BLaER1 (cell line): Measurements from ENCODE around the gene RRAS2.
"Not testable (repeated sequence)": the region's sequence is repeated elsewhere in the genome, so short reads cannot be mapped to it uniquely, and the experiment has no call there.

ENCODE experiments used
- H3K27ac ChIP-seq: shearing (Covaris generic); formaldehyde crosslinking; 2 replicates; pipeline ENCODE4 v1.8.1; 2022
- H3K27me3 ChIP-seq: shearing (Covaris generic); formaldehyde crosslinking; 2 replicates; pipeline ENCODE4 v1.8.1; 2022
- H3K36me3 ChIP-seq: shearing (Covaris generic); formaldehyde crosslinking; 2 replicates; pipeline ENCODE4 v1.8.1; 2022
- H3K4me1 ChIP-seq: shearing (Covaris generic); formaldehyde crosslinking; 2 replicates; pipeline ENCODE4 v1.8.1; 2022
- H3K4me2 ChIP-seq: shearing (Covaris generic); formaldehyde crosslinking; 2 replicates; pipeline ENCODE4 v1.8.1; 2022
- H3K4me3 ChIP-seq: shearing (Covaris generic); formaldehyde crosslinking; 2 replicates; pipeline ENCODE4 v1.8.1; 2022
- H3K9ac ChIP-seq: shearing (Covaris generic); formaldehyde crosslinking; 2 replicates; pipeline ENCODE4 v1.8.1; 2022
- H3K9me3 ChIP-seq: shearing (Covaris generic); formaldehyde crosslinking; 2 replicates; pipeline ENCODE4 v1.8.1; 2022
- H4K20me1 ChIP-seq: shearing (Covaris generic); formaldehyde crosslinking; 2 replicates; pipeline ENCODE4 v1.8.1; 2022
- Cebpa-rat ChIP-seq: shearing (Covaris generic); IDR thresholded peaks from 2 replicates; pipeline ENCODE4 v1.8.1; 2022

RRAS2 gene

GRCh38 chr11:14359501-14360031 is 583 bp upstream of the RRAS2 start:
- Histone ChIP-seq H3K4me3 (no peak overlapping the region), H3K27ac (no peak overlapping the region), H3K4me1 (peaks cover 9% of the 10 kb centered on the region), H3K4me2 (peak overlapping the region; percentile 91), H4K20me1 (peaks cover 32% of the 10 kb centered on the region), H3K9ac (no peak overlapping the region), H3K27me3 (no peaks in the 10 kb centered on the region; the same call in 1 of the 2 replicates), H3K36me3 (no peaks in the 10 kb centered on the region), H3K9me3 (no peaks in the 10 kb centered on the region)
- no peak for TF ChIP-seq Cebpa-rat

DNA sequence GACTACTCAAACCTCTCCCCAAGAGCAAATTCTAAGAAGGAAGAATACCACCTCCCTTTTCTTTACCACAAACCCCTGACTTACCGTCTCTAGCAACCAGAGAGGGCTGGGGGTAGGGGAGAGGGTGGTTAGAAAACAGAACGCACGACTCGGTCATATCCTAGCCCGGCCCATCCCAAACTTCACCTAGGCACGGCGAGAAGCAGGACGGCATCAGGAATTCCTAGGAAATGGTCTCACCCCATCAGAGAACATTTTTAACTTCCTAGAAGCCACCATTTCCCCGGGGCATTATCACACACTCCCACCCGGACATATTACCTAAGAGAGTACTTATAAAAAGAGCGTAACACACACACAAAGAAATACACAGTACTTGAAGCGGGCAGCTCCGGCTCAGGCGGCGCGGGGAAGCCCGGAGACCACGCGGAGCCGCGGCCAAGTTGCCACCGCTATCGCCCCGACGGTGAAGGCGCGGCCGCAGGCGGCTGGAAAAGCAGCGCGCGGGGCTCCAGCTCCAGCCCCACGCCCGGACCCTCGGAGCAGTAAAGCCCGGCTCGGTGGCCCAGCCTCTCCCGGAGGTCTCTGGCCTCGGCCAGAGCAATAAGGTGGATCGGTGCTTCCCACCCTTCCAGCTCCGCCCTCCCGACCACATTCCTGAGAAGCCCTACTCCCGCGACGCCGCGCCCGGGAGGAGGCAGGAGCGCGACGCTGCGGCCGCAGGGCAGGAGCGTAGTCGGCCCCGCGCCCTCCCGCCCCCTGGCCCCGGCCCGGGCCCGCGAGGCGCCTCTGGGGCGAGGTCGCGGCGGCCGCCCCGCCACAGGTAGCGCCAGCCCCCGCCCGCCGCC is 878 bp downstream of the RRAS2 start:
- Histone ChIP-seq H3K4me1 (peaks cover 9% of the 10 kb centered on the region), H3K4me3 (peak overlapping the region; percentile 89), H3K36me3 (no peaks in the 10 kb centered on the region), H3K27ac (peak overlapping the region; percentile 80), H3K9me3 (no peaks in the 10 kb centered on the region), H3K9ac (peak overlapping the region; percentile 87), H3K4me2 (peak overlapping the region; percentile 91), H3K27me3 (no peaks in the 10 kb centered on the region; the same call in 1 of the 2 replicates), H4K20me1 (peaks cover 47% of the 10 kb centered on the region)
- TF ChIP-seq Cebpa-rat = no peak

DNA sequence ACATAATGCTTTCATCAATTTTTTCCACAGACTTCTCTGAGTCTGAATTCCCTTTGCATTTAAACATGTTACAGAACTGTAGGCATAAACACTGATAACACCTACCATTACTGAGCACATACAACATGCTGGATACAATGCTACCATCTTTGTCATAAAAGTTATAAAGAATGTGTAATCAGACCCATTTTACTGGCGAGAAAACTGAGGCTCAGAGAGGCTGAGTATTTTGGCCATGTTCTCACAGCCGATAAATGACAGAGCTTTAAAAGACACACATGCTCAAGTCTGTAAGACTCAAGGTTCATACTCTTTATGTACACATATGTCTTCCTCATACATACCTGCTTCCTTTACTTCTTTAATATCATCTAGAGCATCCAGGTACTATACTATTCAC is 2.6 kb downstream of the RRAS2 start:
- peaks cover 50% of the 10 kb centered on the region for H4K20me1 ChIP-seq
- no peak overlapping the region for H3K4me3 ChIP-seq
- no peaks in the 10 kb centered on the region for H3K36me3 ChIP-seq
- no peaks in the 10 kb centered on the region for H3K9me3 ChIP-seq
- no peaks in the 10 kb centered on the region; the same call in 1 of the 2 replicates for H3K27me3 ChIP-seq
- no peak for TF ChIP-seq Cebpa-rat
- H3K4me1 ChIP-seq = peaks cover 9% of the 10 kb centered on the region
- no peak overlapping the region for H3K27ac ChIP-seq
- no peak overlapping the region for H3K4me2 ChIP-seq
- H3K9ac ChIP-seq = no peak overlapping the region

DNA sequence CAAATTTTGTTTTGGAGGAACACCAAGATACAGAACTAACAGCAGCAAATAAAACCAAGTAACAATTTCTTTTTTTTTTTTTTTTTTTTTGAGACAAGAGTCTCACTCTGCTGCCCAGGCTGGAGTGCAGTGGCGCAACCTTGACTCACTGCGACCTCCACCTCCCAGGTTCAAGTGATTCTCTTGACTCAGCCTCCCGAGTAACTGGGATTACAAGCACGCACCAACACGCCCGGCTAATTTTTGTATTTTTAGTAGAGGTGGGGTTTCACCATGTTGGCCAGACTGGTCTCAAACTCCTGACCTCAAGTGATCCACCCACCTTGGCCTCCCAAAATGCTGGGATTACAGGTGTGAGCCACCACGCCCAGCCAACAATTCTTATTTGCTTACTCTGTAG is 4.4 kb downstream of the RRAS2 start:
- not testable (repeated sequence) for H3K4me3 ChIP-seq, H3K4me1 ChIP-seq, H3K9ac ChIP-seq, H3K9me3 ChIP-seq, H3K4me2 ChIP-seq, H3K36me3 ChIP-seq, H3K27me3 ChIP-seq, H3K27ac ChIP-seq
- peaks cover 50% of the 10 kb centered on the region for H4K20me1 ChIP-seq

DNA sequence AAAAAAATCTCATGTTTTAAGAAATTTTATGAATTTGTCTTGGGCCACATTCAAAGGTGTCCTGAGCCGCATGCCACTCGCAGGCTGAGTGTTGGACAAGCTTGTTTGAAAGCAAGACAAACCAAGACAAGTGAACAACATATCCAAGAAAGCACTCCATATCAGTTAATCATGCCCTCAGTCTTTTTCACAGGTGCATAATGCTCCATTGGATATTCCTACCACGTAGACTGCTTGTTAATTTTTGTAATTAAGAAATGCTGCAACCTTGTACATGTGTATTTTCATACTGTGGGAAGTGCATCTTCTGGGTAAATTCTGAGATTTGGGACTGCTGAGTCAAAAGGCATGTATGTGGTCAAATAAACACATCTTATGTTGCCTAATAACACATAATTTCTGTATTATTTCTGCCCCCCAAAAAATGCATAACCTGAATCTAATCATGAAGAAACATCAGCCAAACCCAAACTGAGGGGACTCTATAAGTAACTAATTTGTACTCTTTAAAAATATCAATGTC is 8.2 kb downstream of the RRAS2 start:
- peaks cover 4% of the 10 kb centered on the region; the same call in 1 of the 2 replicates for H3K36me3 ChIP-seq
- no peak overlapping the region for H3K4me2 ChIP-seq
- peaks cover 40% of the 10 kb centered on the region for H3K9me3 ChIP-seq
- H3K4me1 ChIP-seq = peaks cover 8% of the 10 kb centered on the region; the same call in 1 of the 2 replicates
- H3K27me3 ChIP-seq = no peaks in the 10 kb centered on the region
- H3K4me3 ChIP-seq = no peak overlapping the region
- no peak overlapping the region for H3K9ac ChIP-seq
- no peak overlapping the region for H3K27ac ChIP-seq
- TF ChIP-seq Cebpa-rat = no peak
- peaks cover 28% of the 10 kb centered on the region for H4K20me1 ChIP-seq

GRCh38 chr11:14350215-14350614 is 8.8 kb downstream of the RRAS2 start:
- H3K9ac ChIP-seq = no peak overlapping the region
- H3K4me3 ChIP-seq = no peak overlapping the region
- H3K4me1 ChIP-seq = peaks cover 8% of the 10 kb centered on the region; the same call in 1 of the 2 replicates
- H4K20me1 ChIP-seq = peaks cover 25% of the 10 kb centered on the region
- H3K27ac ChIP-seq = no peak overlapping the region
- peaks cover 4% of the 10 kb centered on the region; the same call in 1 of the 2 replicates for H3K36me3 ChIP-seq
- H3K9me3 ChIP-seq = peaks cover 46% of the 10 kb centered on the region
- H3K27me3 ChIP-seq = no peaks in the 10 kb centered on the region
- H3K4me2 ChIP-seq = no peak overlapping the region
- TF ChIP-seq Cebpa-rat = no peak

- H3K4me2 ChIP-seq = no peak overlapping the region
These were observed 11.0 kb downstream of the RRAS2 start for GRCh38 chr11:14347991-14348390.

DNA sequence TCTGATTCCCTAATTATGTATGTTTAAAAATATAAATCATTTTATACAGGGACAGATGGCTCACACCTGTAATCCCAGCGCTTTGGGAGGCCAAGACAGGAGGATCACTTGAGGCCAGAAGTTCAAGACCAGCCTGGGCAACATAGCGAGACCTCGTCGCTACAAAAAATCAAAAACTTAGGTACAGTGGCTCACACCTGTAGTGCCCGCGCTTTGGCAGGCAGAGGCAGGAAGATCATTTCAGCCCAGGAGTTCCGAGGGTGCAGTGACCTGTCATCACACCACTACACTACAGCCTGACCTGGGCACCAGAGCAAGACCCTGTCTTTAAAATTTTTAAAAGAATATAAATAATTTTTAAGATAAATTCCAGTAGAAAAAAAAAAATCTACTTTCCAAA is 11.5 kb downstream of the RRAS2 start:
- Histone ChIP-seq H3K9me3 (peaks cover 65% of the 10 kb centered on the region), H3K27me3 (no peaks in the 10 kb centered on the region), H3K9ac (no peak overlapping the region), H4K20me1 (no peaks in the 10 kb centered on the region), H3K36me3 (peaks cover 4% of the 10 kb centered on the region; the same call in 1 of the 2 replicates), H3K4me2 (no peak overlapping the region), H3K4me3 (no peak overlapping the region), H3K27ac (no peak overlapping the region), H3K4me1 (peaks cover 19% of the 10 kb centered on the region)
- no peak for TF ChIP-seq Cebpa-rat

More at GRCh38 chr11:14347991-14348390, 11.0 kb downstream of the RRAS2 start:
- H3K9ac ChIP-seq = no peak overlapping the region
- H3K27ac ChIP-seq = no peak overlapping the region
- H3K9me3 ChIP-seq = peaks cover 65% of the 10 kb centered on the region
- peaks cover 3% of the 10 kb centered on the region; the same call in 1 of the 2 replicates for H4K20me1 ChIP-seq
- no peak for TF ChIP-seq Cebpa-rat
- H3K27me3 ChIP-seq = no peaks in the 10 kb centered on the region
- no peak overlapping the region for H3K4me3 ChIP-seq
- peaks cover 14% of the 10 kb centered on the region for H3K4me1 ChIP-seq
- H3K36me3 ChIP-seq = peaks cover 4% of the 10 kb centered on the region; the same call in 1 of the 2 replicates

DNA sequence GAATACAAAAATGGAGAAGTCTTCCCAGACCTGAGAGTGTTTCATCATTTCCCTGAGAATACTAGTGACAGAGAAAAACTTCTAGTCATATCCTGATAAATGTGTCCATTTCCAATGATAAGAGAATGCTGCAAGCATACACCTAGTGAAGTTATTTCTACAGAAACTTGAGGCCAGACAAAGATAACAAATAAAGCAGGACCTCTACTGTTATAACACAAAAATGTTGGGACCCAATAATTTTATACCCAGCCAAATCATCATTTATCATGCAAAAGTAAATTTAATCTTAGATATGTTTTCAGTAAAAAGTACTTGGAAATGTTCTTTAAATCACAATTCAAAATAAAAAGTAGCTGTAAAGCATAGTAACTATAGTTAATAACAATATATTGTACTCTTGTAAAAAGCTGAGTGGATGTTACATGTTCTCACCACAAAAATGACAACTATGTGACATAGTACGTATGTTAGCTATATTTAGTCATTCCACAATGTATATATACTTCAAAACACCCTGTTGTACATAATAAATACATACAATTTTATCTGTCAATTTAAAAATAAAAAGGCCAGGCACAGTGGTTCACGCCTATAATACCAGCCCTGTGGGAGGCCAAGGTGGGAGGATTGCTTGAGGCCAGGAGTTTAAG is 12.6 kb downstream of the RRAS2 start:
- Histone ChIP-seq H3K4me2 (no peak overlapping the region), H3K36me3 (peaks cover 4% of the 10 kb centered on the region; the same call in 1 of the 2 replicates), H3K9ac (no peak overlapping the region), H3K27ac (no peak overlapping the region), H4K20me1 (no peaks in the 10 kb centered on the region), H3K4me3 (no peak overlapping the region), H3K9me3 (peaks cover 69% of the 10 kb centered on the region), H3K27me3 (no peaks in the 10 kb centered on the region), H3K4me1 (peaks cover 19% of the 10 kb centered on the region)
- no peak for TF ChIP-seq Cebpa-rat
